AG04450 (cell line): ENCODE measurements around the gene CACNA1A. TPM values are rescaled to one million over a fixed set of nuclear protein-coding genes. Genes with fewer than 3 reads are reported as not detected.

Experiments used
- CTCF ChIA-PET: fragments of 300-600, 350-600 bp; formaldehyde crosslinking; extraction: SDS; loops from one replicate; lab custom pipeline; 2022; ENCODE audit warnings: antibody characterized with exemption, inconsistent platforms; lab: Charles Lee
- POLR2A ChIA-PET: fragments of 350-600 bp; formaldehyde crosslinking; extraction: SDS; loops from one replicate; lab custom pipeline; 2021; ENCODE audit warnings: antibody characterized with exemption, inconsistent platforms; lab: Yijun Ruan, JAX
- DNase-seq: peaks from one replicate; pipeline ENCODE4 v3.0.0-alpha.2; 2011; ENCODE audit warnings: low read depth, low spot score
- H3K27ac ChIP-seq: one replicate; pipeline ENCODE4 v1.5.1; 2012; ENCODE audit warnings: low read depth, low read length, control low read depth
- H3K27me3 ChIP-seq: one replicate; pipeline ENCODE4 v1.6.0; 2012; ENCODE audit warnings: low read length; ENCODE audit not compliant: control insufficient read depth, insufficient read depth
- H3K4me3 ChIP-seq: 2 replicates; pipeline ENCODE4 v1.5.1; 2011; ENCODE audit warnings: mild to moderate bottlenecking, low read depth, low read length, control low read depth
- H3K9me3 ChIP-seq: 2 replicates; pipeline ENCODE4 v1.5.1; 2012; ENCODE audit warnings: low read length; ENCODE audit not compliant: control insufficient read depth, insufficient read depth
- CTCF ChIP-seq: IDR thresholded peaks from 2 replicates; pipeline ENCODE4 v1.5.1; 2011; ENCODE audit warnings: low read depth, low read length, control low read depth, inconsistent platforms
- polyA plus RNA-seq: library from polyadenylated mRNA; depleted of rRNA; stranded (reverse); fragments of >200 nt; gene quantifications from 2 replicates; pipeline ENCODE4 v1.2.3, GENCODE V29; 2011

The CACNA1A gene
- polyA plus RNA-seq, 1 experiment, result 12.2 TPM

DNA sequence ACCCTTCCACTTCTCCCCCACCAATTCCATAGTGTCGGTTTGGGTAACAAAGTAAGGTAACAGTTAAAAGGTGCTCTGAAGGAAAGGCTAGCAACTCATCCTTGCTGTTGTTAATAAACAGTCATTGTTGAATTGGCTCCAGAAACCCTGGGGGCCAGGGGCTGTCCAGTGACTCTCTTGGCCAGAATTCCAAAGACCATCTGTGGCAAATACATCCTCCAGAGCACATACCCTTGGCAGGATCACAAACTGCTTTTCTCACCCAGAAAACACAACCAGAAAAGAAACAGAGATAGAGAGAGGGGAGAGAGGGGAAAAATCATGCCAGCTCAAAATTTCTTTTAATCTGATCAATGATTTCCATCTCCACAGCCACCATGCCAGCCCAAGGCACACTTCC lies 22.1 kb downstream of the CACNA1A start:
- no peak for DNase-seq
- Histone ChIP-seq H3K27ac (no peak overlapping the region), H3K27me3 (no peaks in the 10 kb centered on the region), H3K9me3 (no peaks in the 10 kb centered on the region; the same call in 1 of the 2 replicates), H3K4me3 (no peak overlapping the region)
- ChIA-PET CTCF (no interaction called here), POLR2A (no interaction called here)
- no peak for TF ChIP-seq CTCF

DNA sequence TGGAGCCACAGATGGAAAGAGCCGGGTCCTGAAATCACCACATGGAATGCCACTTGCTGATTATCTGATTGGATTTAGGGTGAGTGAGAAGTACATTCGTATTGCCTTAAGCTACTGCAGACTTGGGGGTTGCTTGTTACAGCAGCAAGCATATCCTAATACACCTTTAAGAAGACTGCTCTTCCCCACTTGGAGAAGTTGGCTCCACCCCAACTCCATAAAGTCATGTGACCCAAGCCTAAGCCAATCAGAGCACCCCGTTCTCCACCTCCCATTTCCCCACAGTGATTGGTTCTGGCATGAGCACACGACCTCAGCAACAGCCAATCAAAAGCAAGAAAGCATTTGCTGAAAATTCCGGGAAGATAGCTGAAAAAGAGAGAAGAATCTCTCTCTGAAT lies 23.1 kb downstream of the CACNA1A start:
- POLR2A ChIA-PET, result no interaction called here
- no peaks in the 10 kb centered on the region for H3K27me3 ChIP-seq
- no peak for DNase-seq
- TF ChIP-seq CTCF, result no peak
- H3K27ac ChIP-seq, result no peak overlapping the region
- CTCF ChIA-PET, result no interaction called here
- H3K4me3 ChIP-seq, result no peak overlapping the region
- no peaks in the 10 kb centered on the region; the same call in 1 of the 2 replicates for H3K9me3 ChIP-seq

GRCh38 chr19:13478576-13478975 lies 27.7 kb downstream of the CACNA1A start:
- Histone ChIP-seq H3K4me3 (no peak overlapping the region), H3K27ac (no peak overlapping the region), H3K27me3 (no peaks in the 10 kb centered on the region), H3K9me3 (peaks cover 9% of the 10 kb centered on the region; the same call in 1 of the 2 replicates)
- POLR2A ChIA-PET, result no interaction called here
- no peak for TF ChIP-seq CTCF
- CTCF ChIA-PET, result no interaction called here
- no peak for DNase-seq

- H3K4me3 ChIP-seq, result no peak overlapping the region
- peaks cover 9% of the 10 kb centered on the region; the same call in 1 of the 2 replicates for H3K9me3 ChIP-seq
- ChIA-PET POLR2A (no interaction called here), CTCF (no interaction called here)
- TF ChIP-seq CTCF, result no peak
- H3K27me3 ChIP-seq, result no peaks in the 10 kb centered on the region
- DNase-seq, result no peak
- no peak overlapping the region for H3K27ac ChIP-seq
Observed at GRCh38 chr19:13476071-13476470, 30.2 kb downstream of the CACNA1A start.

DNA sequence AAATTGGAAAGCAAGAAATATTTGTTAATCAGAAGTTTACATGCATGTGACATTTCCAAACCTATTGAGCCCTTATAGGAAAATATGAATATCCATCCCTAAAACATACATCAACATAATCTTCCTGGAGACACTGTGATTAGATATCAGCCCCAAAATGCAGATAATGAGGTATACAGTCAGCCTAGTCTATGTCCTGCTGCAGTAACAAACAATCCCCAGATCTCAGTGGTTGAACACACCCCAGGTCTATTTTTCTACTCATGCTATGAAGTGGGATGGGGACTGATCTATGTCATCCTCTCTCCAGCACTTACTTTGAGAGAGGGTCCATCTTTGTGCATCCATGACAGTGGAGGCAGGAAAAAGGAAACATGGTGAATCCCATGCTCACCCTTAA lies 31.2 kb downstream of the CACNA1A start:
- Histone ChIP-seq H3K4me3 (no peak overlapping the region), H3K27me3 (no peaks in the 10 kb centered on the region), H3K9me3 (peaks cover 9% of the 10 kb centered on the region; the same call in 1 of the 2 replicates), H3K27ac (no peak overlapping the region)
- DNase-seq, result no peak
- TF ChIP-seq CTCF, result no peak
- POLR2A ChIA-PET, result no interaction called here
- CTCF ChIA-PET, result no interaction called here
